DND-41 (cell line): Measurements from ENCODE around the gene DGKH.

ENCODE experiments used
- ATAC-seq: fragments of 200-7000 bp; cut with Tn5 transposase; 3 replicates; pipeline ENCODE4 v1.9.1; 2021; ENCODE audit warnings: low read depth; ENCODE audit not compliant: insufficient read depth
- DNase-seq: peaks from one replicate; pipeline ENCODE4 v3.0.0-alpha.2; 2020
- H2AFZ ChIP-seq: 2 replicates; pipeline ENCODE4 v1.6.0; 2012; ENCODE audit warnings: low read depth, low read length
- H3K27ac ChIP-seq: 2 replicates; pipeline ENCODE4 v1.5.1; 2012; ENCODE audit warnings: low read length, inconsistent platforms
- H3K27me3 ChIP-seq: fragments of 200-600 bp; sonication (generic); 2 replicates; pipeline ENCODE4 v1.6.0; 2012; ENCODE audit warnings: low read length, mild to moderate bottlenecking, inconsistent platforms; ENCODE audit not compliant: insufficient read depth, poor library complexity
- H3K36me3 ChIP-seq: 2 replicates; pipeline ENCODE4 v1.5.1; 2012; ENCODE audit warnings: low read length, inconsistent platforms; ENCODE audit not compliant: insufficient read depth
- H3K4me1 ChIP-seq: 2 replicates; pipeline ENCODE4 v1.5.1; 2012; ENCODE audit warnings: mild to moderate bottlenecking, low read length; ENCODE audit not compliant: insufficient read depth
- H3K4me2 ChIP-seq: 2 replicates; pipeline ENCODE4 v1.6.0; 2012; ENCODE audit warnings: mild to moderate bottlenecking, moderate library complexity, low read length, inconsistent platforms; ENCODE audit not compliant: insufficient read depth
- H3K4me3 ChIP-seq, 2 experiments: fragments of 200-600 bp in 1 of 2; shearing (Covaris generic) in 1 of 2; 2 replicates each; pipeline ENCODE4 v1.5.1; 2012 to 2016; ENCODE audit warnings: inconsistent platforms in 2 of 2, low read length in 2 of 2, mild to moderate bottlenecking in 2 of 2, low read depth in 1 of 2, moderate library complexity in 1 of 2
- H3K79me2 ChIP-seq: 2 replicates; pipeline ENCODE4 v1.6.0; 2012; ENCODE audit warnings: low read length, inconsistent platforms; ENCODE audit not compliant: insufficient read depth
- H3K9ac ChIP-seq: 2 replicates; pipeline ENCODE4 v1.6.0; 2012; ENCODE audit warnings: low read depth, mild to moderate bottlenecking, inconsistent platforms, low read length, moderate library complexity
- H3K9me3 ChIP-seq: 2 replicates; pipeline ENCODE4 v1.5.1; 2012; ENCODE audit warnings: low read length, moderate library complexity, mild to moderate bottlenecking, inconsistent platforms; ENCODE audit not compliant: insufficient read depth, severe bottlenecking
- H4K20me1 ChIP-seq: 2 replicates; pipeline ENCODE4 v1.6.0; 2012; ENCODE audit warnings: low read length; ENCODE audit not compliant: insufficient read depth
- EZH2 ChIP-seq: IDR thresholded peaks from 3 replicates; pipeline ENCODE4 v1.6.1; 2012; ENCODE audit warnings: borderline replicate concordance, low read depth, mild to moderate bottlenecking, moderate library complexity, low read length, inconsistent platforms; ENCODE audit not compliant: severe bottlenecking
- TF ChIP-seq, protein P1 (sequence below): IDR thresholded peaks from 2 replicates; pipeline ENCODE4 v1.5.1; 2012; ENCODE audit warnings: borderline replicate concordance, low read length, moderate library complexity, mild to moderate bottlenecking; ENCODE audit not compliant: poor library complexity, severe bottlenecking; ENCODE audit errors: extremely low read depth

The DGKH gene

DNA sequence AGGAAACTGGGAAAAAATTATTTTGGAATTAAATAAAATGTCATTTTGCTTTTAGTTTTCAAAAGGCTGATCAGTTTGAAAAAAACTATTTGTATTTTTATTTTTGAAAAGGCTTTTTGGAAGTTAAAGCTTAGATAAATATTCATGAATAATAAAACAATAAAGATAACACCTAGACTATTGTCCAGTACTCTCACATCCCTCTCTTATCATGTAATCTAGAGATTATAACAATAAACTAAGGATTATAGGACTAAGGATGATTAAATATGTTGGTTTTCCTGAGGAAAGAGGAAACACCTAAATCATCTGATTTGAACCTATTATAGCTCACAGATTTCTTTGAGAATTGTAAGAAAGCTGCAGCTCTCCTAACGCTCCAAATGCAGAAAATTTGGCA, 142.1 kb downstream of the DGKH start:
- Histone ChIP-seq H3K27me3 (no peaks in the 10 kb centered on the region), H3K9ac (no peak overlapping the region), H4K20me1 (no peaks in the 10 kb centered on the region), H3K79me2 (no peaks in the 10 kb centered on the region), H3K4me2 (no peak overlapping the region), H3K9me3 (no peaks in the 10 kb centered on the region), H2AFZ (no peak overlapping the region), H3K27ac (no peak overlapping the region), H3K4me3 (no peak overlapping the region), H3K36me3 (peaks cover 13% of the 10 kb centered on the region), H3K4me1 (no peaks in the 10 kb centered on the region)
- DNase-seq (no peak), ATAC-seq (no peak)
- no peak for TF ChIP-seq EZH2
- TF ChIP-seq, protein P1, sequence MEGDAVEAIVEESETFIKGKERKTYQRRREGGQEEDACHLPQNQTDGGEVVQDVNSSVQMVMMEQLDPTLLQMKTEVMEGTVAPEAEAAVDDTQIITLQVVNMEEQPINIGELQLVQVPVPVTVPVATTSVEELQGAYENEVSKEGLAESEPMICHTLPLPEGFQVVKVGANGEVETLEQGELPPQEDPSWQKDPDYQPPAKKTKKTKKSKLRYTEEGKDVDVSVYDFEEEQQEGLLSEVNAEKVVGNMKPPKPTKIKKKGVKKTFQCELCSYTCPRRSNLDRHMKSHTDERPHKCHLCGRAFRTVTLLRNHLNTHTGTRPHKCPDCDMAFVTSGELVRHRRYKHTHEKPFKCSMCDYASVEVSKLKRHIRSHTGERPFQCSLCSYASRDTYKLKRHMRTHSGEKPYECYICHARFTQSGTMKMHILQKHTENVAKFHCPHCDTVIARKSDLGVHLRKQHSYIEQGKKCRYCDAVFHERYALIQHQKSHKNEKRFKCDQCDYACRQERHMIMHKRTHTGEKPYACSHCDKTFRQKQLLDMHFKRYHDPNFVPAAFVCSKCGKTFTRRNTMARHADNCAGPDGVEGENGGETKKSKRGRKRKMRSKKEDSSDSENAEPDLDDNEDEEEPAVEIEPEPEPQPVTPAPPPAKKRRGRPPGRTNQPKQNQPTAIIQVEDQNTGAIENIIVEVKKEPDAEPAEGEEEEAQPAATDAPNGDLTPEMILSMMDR = no peak

DNA sequence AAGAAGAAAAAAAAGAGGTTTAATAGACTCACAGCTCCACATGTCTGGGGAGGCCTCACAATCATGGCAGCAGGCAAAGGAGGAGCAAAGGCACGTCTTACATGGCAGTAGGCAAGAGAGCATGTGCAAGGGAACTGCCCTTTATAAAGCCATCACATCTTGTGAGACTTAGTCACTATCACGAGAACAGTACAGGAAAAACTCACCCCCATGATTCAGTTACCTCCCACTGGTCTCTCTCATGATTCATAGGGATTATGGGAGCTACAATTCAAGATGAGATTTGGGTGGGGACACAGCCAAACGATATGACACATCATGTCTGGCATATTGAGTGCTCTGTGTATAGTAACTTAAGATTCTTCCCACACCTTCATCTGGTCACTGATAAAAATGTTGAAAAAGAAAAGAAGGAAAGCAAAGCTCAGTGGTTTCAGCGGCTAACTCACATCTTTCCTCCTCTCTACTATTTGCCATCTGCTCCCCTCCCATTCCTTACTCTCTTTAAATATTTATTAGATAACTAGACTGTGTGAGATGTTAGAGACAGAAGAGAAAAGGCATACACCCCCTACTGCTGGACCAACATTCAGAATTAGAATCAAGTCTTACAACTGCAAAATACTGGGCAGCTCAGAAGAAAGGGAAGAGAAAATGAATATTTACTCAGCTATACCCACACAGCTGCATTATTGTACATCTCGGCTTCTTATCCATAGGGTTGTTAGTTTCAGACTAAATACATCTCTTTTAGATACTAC, 163.4 kb downstream of the DGKH start:
- TF ChIP-seq EZH2 = no peak
- TF ChIP-seq, protein P1 = no peak
- no peak for DNase-seq

DNA sequence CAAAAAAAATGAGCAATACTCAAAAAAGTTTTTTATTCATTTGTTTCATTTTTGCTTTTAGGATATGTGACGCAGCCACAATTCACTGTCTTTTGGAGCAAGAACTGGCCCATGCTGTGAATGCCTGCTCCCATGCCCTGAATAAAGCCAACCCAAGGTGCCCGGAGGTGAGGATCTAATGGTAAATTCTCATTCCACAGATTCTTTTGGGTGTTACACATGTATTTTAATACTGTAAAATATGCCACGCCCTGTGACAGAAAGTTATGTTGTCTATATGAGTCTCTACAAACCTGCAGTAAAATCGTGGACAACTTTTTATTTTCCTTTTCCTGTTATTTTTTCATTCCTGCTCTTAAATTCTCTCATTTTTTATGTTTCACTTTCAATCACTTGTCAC, 166.0 kb downstream of the DGKH start:
- H3K36me3 ChIP-seq = peaks cover 24% of the 10 kb centered on the region; the same call in 1 of the 2 replicates
- H3K9me3 ChIP-seq = no peaks in the 10 kb centered on the region
- ATAC-seq (no peak), DNase-seq (no peak)
- no peak overlapping the region for H3K4me2 ChIP-seq
- no peak overlapping the region for H3K9ac ChIP-seq
- H3K27ac ChIP-seq = no peak overlapping the region
- no peak for TF ChIP-seq EZH2
- TF ChIP-seq, protein P1 = no peak
- no peak overlapping the region for H2AFZ ChIP-seq
- no peaks in the 10 kb centered on the region for H3K27me3 ChIP-seq
- no peaks in the 10 kb centered on the region for H3K79me2 ChIP-seq
- no peaks in the 10 kb centered on the region for H3K4me1 ChIP-seq
- H4K20me1 ChIP-seq = no peaks in the 10 kb centered on the region
- no peak overlapping the region for H3K4me3 ChIP-seq

More for the DNA sequence above, 163.4 kb downstream of the DGKH start:
- Histone ChIP-seq H3K4me3 (no peak overlapping the region), H3K9ac (no peak overlapping the region), H3K27ac (no peak overlapping the region), H3K9me3 (no peaks in the 10 kb centered on the region), H3K4me1 (no peaks in the 10 kb centered on the region), H3K36me3 (peaks cover 27% of the 10 kb centered on the region; the same call in 1 of the 2 replicates), H2AFZ (no peak overlapping the region), H3K4me2 (no peak overlapping the region), H3K27me3 (no peaks in the 10 kb centered on the region), H4K20me1 (no peaks in the 10 kb centered on the region), H3K79me2 (no peaks in the 10 kb centered on the region)
- no peak for ATAC-seq
